DMS153 treated with DMSO at 0.1 percent for 48 hours (cell line): ENCODE results near the gene TMEM63C.

Source experiments
- DNase-seq: peaks from one replicate; lab custom pipeline; 2025; ENCODE audit not compliant: unreplicated experiment; lab: John Stamatoyannopoulos, UW

The TMEM63C gene

GRCh38 chr14:77253333-77254190 is 72.0 kb downstream of the TMEM63C start:
- DNase-seq = no peak

- no peak for DNase-seq
Observed at GRCh38 chr14:77256694-77257093, 75.1 kb downstream of the TMEM63C start.

- no peak for DNase-seq
Observed at GRCh38 chr14:77257700-77258099, 76.1 kb downstream of the TMEM63C start.

GRCh38 chr14:77258566-77258965 is 77.0 kb downstream of the TMEM63C start:
- no peak for DNase-seq

- DNase-seq = no peak
Observed at GRCh38 chr14:77259025-77259715, 77.6 kb downstream of the TMEM63C start.

GRCh38 chr14:77260199-77260598 is 78.6 kb downstream of the TMEM63C start:
- DNase-seq = no peak

GRCh38 chr14:77260631-77261030 is 79.0 kb downstream of the TMEM63C start:
- DNase-seq = no peak

GRCh38 chr14:77264466-77265186 is 83.0 kb downstream of the TMEM63C start:
- no peak for DNase-seq

GRCh38 chr14:77265187-77265515 is 83.6 kb downstream of the TMEM63C start:
- no peak for DNase-seq

- DNase-seq = no peak
Observed at GRCh38 chr14:77265561-77266335, 84.2 kb downstream of the TMEM63C start.

GRCh38 chr14:77266336-77266735 is 84.7 kb downstream of the TMEM63C start:
- DNase-seq = no peak

- no peak for DNase-seq
Observed at GRCh38 chr14:77267937-77268699, 86.5 kb downstream of the TMEM63C start.

GRCh38 chr14:77268989-77269600 is 87.5 kb downstream of the TMEM63C start:
- no peak for DNase-seq

GRCh38 chr14:77270361-77271112 is 88.9 kb downstream of the TMEM63C start:
- DNase-seq = no peak

GRCh38 chr14:77271113-77271710 is 89.6 kb downstream of the TMEM63C start, which contains the start of gene NGB:
Gene NGB (minus strand): TSS chr14:77271206. CDS start chr14:77270937, 269 bp downstream.
- DNase-seq = no peak

GRCh38 chr14:77272261-77272660 is 90.7 kb downstream of the TMEM63C start:
- DNase-seq = no peak

- no peak for DNase-seq
Observed at GRCh38 chr14:77273796-77274195, 92.2 kb downstream of the TMEM63C start.

GRCh38 chr14:77275041-77275580 is 93.5 kb downstream of the TMEM63C start:
- DNase-seq = no peak
